HL-60 (cell line): ENCODE data around the gene ABCC5.

Source experiments
- DNase-seq, 2 experiments: peaks; one replicate each; pipeline ENCODE4 v3.0.0-alpha.2; 2010 to 2020; ENCODE audit warnings: low read depth in 1 of 2, low spot score in 1 of 2
- H3K27ac ChIP-seq: fragments of 250-450 bp; sonication (Bioruptor Pico); replicated peaks from 2 replicates; pipeline ENCODE4 v1.5.1; 2020; ENCODE audit warnings: mild to moderate bottlenecking, moderate library complexity
- H3K27me3 ChIP-seq: fragments of 250-450 bp; sonication (Bioruptor Pico); 2 replicates; pipeline ENCODE4 v1.5.1; 2021; ENCODE audit warnings: mild to moderate bottlenecking, moderate library complexity; ENCODE audit not compliant: insufficient read depth, poor library complexity, severe bottlenecking
- H3K4me3 ChIP-seq: replicated peaks from 2 replicates; pipeline ENCODE4 v1.5.1; 2011; ENCODE audit warnings: mild to moderate bottlenecking, control low read depth, low read length; ENCODE audit not compliant: insufficient read depth
- CTCF ChIP-seq: IDR thresholded peaks from one replicate; pipeline ENCODE4 v1.5.1; 2011; ENCODE audit warnings: low read length, control low read depth, inconsistent platforms; ENCODE audit not compliant: insufficient read depth
- GABPA ChIP-seq: IDR thresholded peaks from 2 replicates; pipeline ENCODE4 v1.6.1; 2012; ENCODE audit warnings: low read depth
- POLR2AphosphoS5 ChIP-seq: IDR thresholded peaks from 2 replicates; pipeline ENCODE4 v1.6.1; 2012; ENCODE audit warnings: low read depth
- REST ChIP-seq: IDR thresholded peaks from 2 replicates; pipeline ENCODE4 v1.6.1; 2012; ENCODE audit warnings: low read depth; ENCODE audit not compliant: insufficient replicate concordance
- SPI1 ChIP-seq: IDR thresholded peaks from 2 replicates; pipeline ENCODE4 v1.6.1; 2012; ENCODE audit warnings: low read depth, mild to moderate bottlenecking, borderline replicate concordance

ABCC5 gene

GRCh38 chr3:184002469-184002868 is 15.2 kb downstream of the ABCC5 start:
- TF ChIP-seq GABPA (no peak), CTCF (no peak), POLR2AphosphoS5 (no peak), SPI1 (no peak), REST (no peak)
- H3K4me3 ChIP-seq: no peak overlapping the region
- H3K27me3 ChIP-seq: no peaks in the 10 kb centered on the region
- DNase-seq: no peak
- H3K27ac ChIP-seq: no peak overlapping the region

- Histone ChIP-seq H3K27me3 (no peaks in the 10 kb centered on the region), H3K4me3 (no peak overlapping the region), H3K27ac (no peak overlapping the region)
- no peak for TF ChIP-seq POLR2AphosphoS5
- no peak for TF ChIP-seq REST
- TF ChIP-seq CTCF: no peak
- no peak for TF ChIP-seq SPI1
- no peak for TF ChIP-seq GABPA
- no peak for DNase-seq
Observed at GRCh38 chr3:184001761-184002160, 15.9 kb downstream of the ABCC5 start.

GRCh38 chr3:183991403-183991802 is 26.3 kb downstream of the ABCC5 start:
- no peak for DNase-seq
- Histone ChIP-seq H3K27ac (no peak overlapping the region), H3K27me3 (no peaks in the 10 kb centered on the region), H3K4me3 (no peak overlapping the region)
- TF ChIP-seq GABPA: no peak
- TF ChIP-seq POLR2AphosphoS5: no peak
- no peak for TF ChIP-seq REST
- TF ChIP-seq CTCF: no peak
- TF ChIP-seq SPI1: no peak
